IPS DF 6.9 (cell line): Measurements from ENCODE around the gene TMEM151A.

Source experiments
- DNase-seq: peaks from one replicate; pipeline ENCODE4 v3.0.0-alpha.2; 2013; ENCODE audit warnings: low read depth, low spot score
- H3K27ac ChIP-seq: one replicate; pipeline ENCODE4 v1.5.1; 2013; ENCODE audit warnings: low read length, control low read depth
- H3K27me3 ChIP-seq: 2 replicates; pipeline ENCODE4 v1.6.1; 2013; ENCODE audit warnings: mild to moderate bottlenecking, low read length; ENCODE audit not compliant: control insufficient read depth, insufficient read depth
- H3K36me3 ChIP-seq: 2 replicates; pipeline ENCODE4 v1.6.1; 2013; ENCODE audit warnings: low read length; ENCODE audit not compliant: control insufficient read depth, insufficient read depth
- H3K4me1 ChIP-seq: 2 replicates; pipeline ENCODE4 v1.6.1; 2013; ENCODE audit warnings: low read length; ENCODE audit not compliant: control insufficient read depth, insufficient read depth
- H3K4me3 ChIP-seq: 2 replicates; pipeline ENCODE4 v1.5.1; 2013; ENCODE audit warnings: mild to moderate bottlenecking, low read length
- H3K9me3 ChIP-seq: 2 replicates; pipeline ENCODE4 v1.6.1; 2013; ENCODE audit warnings: low read length, inconsistent platforms; ENCODE audit not compliant: control insufficient read depth, insufficient read depth
- WGBS: extraction: QIAGEN DNeasy Blood & Tissue Kit; methylation state at CpG from one replicate; pipeline ENCODE4 v1.1.7; 2013; ENCODE audit warnings: mixed read lengths, missing lambda C conversion rate; ENCODE audit not compliant: insufficient read length, insufficient coverage; 5-methylcytosine and 5-hydroxymethylcytosine counted together

Gene TMEM151A

GRCh38 chr11:66283461-66284105, 8.1 kb upstream of the TMEM151A start:
- Histone ChIP-seq H3K4me1 (0 out of 2 replicates have a peak, but pooled peaks cover 3% of the 10 kb centered on the region), H3K36me3 (0 out of 2 replicates have a peak, but pooled peaks cover 4% of the 10 kb centered on the region)

DNA sequence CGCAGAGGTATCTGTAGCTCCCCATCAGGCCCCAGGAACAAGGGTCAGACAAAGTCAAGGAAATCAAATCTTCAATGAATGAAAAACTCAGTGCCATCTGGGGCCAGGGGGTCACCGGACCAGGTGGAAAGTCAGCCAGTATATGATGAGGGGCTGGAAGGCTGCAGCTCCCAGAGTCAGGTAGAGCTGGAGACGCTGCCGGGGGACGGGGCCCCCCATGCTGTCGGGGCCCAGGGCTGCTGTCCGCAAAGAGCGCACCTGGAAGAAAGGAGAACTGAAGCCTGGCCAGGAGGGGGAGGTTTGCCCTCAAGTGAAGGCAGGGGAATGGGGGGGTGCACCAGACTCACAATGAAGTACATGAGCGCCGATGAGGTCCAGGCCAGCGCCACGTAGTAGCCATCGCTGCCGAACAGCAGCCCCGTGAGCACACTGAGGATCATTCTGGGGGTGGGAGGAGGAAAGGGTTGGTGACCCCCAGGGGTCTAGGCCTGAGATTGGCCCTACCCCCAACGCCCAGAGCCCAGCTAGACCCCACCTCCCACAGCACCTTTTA, 7.1 kb upstream of the TMEM151A start:
- 0 out of 2 replicates have a peak, but pooled peaks cover 4% of the 10 kb centered on the region for H3K36me3 ChIP-seq
- H3K4me3 ChIP-seq, result no peak overlapping the region
- WGBS, result no CpG with 5 or more reads among the region's 16 CpGs
- no peaks in the 10 kb centered on the region for H3K27me3 ChIP-seq
- no peak overlapping the region for H3K27ac ChIP-seq
- DNase-seq, result no peak
- H3K4me1 ChIP-seq, result no peaks in the 10 kb centered on the region
- H3K9me3 ChIP-seq, result no peaks in the 10 kb centered on the region

More at GRCh38 chr11:66283461-66284105, 8.1 kb upstream of the TMEM151A start:
- H3K4me3 ChIP-seq, result no peak overlapping the region
- WGBS, result no CpG with 5 or more reads among the region's 14 CpGs
- H3K27ac ChIP-seq, result no peak overlapping the region
- H3K9me3 ChIP-seq, result no peaks in the 10 kb centered on the region
- no peak for DNase-seq
- H3K27me3 ChIP-seq, result no peaks in the 10 kb centered on the region

DNA sequence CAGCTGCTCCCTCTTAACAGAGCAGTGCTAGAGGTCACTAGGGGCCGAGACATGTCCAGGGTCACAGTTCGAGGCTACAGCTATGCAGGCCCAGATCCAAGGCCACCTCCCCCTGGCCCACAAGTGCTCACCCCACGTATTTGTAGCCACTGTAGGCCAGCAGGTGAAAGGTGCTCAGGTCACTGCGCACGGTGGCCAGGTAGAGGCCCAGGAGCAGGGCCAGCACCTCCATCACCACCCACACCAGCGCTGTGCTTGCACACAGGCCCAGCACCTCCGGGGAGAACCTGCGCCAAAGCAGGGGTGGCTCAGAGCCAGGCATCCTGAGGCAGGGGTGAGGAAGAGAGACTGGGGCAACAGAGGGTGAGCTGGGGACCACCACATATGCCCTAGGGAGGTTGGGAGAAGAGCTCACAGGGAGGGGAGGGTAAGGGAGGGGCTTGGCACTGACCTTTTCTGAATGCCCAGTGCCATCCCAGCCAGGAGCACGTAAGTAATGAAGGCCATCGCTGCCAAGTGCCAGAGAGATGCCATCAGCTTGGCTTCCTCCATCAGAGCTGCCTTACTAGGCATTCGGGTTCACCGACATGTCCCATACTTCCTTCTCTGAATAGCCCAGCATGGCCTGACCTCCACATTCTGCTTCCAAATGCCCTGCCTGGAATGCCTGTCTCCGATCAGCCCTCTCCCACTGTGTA, 6.3 kb upstream of the TMEM151A start:
- 0 out of 2 replicates have a peak, but pooled peaks cover 4% of the 10 kb centered on the region for H3K36me3 ChIP-seq

DNA sequence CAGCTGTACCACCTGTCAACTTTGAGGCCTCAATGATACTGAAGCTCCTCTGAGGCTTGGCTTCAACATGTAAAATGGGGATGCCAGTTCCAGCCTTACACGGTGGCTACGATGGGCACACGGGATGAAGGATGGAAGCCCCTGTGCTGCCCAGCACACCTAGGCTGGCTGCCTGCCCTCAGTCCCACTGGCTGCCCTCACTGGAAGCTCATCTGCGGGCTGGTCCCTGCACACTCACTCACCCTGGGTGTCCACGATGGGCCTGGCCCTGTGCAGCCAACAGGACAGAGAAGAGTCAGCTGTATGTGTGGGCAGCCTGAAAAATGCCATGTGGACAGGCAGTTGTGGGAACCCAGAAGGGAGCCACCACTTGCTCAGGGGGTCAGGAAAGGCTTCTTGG, 5.0 kb upstream of the TMEM151A start:
- Histone ChIP-seq H3K9me3 (no peaks in the 10 kb centered on the region), H3K4me3 (no peak overlapping the region), H3K27me3 (peaks cover 3% of the 10 kb centered on the region; the same call in 1 of the 2 replicates), H3K4me1 (peaks cover 3% of the 10 kb centered on the region; the same call in 1 of the 2 replicates), H3K27ac (no peak overlapping the region), H3K36me3 (0 out of 2 replicates have a peak, but pooled peaks cover 4% of the 10 kb centered on the region)
- no peak for DNase-seq
- no CpG with 5 or more reads among the region's 5 CpGs for WGBS

More for the DNA sequence above, 6.3 kb upstream of the TMEM151A start:
- H3K4me1 ChIP-seq, result peaks cover 3% of the 10 kb centered on the region; the same call in 1 of the 2 replicates
- no peaks in the 10 kb centered on the region for H3K9me3 ChIP-seq
- no peaks in the 10 kb centered on the region for H3K27me3 ChIP-seq
- WGBS, result no CpG with 5 or more reads among the region's 13 CpGs
- H3K27ac ChIP-seq, result no peak overlapping the region
- no peak overlapping the region for H3K4me3 ChIP-seq
- DNase-seq, result no peak

- H3K36me3 ChIP-seq, result 0 out of 2 replicates have a peak, but pooled peaks cover 4% of the 10 kb centered on the region
- no peak for DNase-seq
- peaks cover 3% of the 10 kb centered on the region; the same call in 1 of the 2 replicates for H3K4me1 ChIP-seq
- WGBS, result no CpG with 5 or more reads among the region's 10 CpGs
- H3K9me3 ChIP-seq, result no peaks in the 10 kb centered on the region
- H3K4me3 ChIP-seq, result no peak overlapping the region
- peaks cover 3% of the 10 kb centered on the region; the same call in 1 of the 2 replicates for H3K27me3 ChIP-seq
- no peak overlapping the region for H3K27ac ChIP-seq
These were observed 4.3 kb upstream of the TMEM151A start for GRCh38 chr11:66287211-66287888.

- H3K9me3 ChIP-seq, result no peaks in the 10 kb centered on the region
- no CpG with 5 or more reads among the region's 20 CpGs for WGBS
These were observed 3.6 kb upstream of the TMEM151A start for GRCh38 chr11:66287889-66288670.

DNA sequence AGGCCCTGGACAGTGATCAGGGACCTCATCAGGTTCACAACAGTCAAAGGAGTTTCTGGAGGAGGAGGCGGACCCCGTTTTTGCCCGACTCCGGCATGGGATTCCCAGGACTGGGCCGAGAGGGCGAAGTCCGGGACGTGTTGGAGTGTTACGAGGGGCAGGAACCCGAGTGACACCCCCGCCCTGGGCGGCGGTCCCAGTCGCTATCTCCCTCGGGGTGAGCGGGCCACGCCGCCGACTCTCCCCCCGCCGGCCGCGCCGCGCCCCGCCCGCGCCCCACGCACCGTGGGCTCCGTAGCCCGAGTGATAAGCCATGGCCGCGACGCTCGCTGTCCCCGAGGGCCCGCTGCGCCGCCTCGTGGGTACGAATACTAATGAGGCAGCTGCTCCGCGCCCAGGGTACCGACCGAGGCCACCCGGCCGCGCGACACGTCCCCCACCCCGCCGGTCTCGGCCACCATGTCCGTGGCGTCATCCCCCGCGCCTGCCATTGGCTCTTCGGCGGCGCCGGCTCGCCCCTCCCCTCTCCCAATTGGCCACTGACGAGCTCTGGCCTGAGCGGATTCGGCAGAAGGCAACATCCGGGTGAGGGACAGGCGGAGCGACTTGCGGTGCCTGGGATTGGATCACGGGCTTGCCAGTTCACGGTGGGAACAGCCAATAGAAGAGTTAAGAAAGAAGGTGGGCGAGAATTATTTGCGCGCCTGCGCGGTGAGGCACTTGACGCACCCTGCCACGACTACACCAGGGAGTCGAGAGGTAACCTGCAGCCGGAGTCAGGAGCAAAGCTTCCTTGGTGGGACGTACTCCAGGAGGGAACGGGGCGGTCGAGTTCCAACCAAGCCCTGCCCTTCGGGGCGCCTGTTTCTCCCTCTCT, 2.8 kb upstream of the TMEM151A start, which contains the start of gene YIF1A:
Gene YIF1A, minus strand, starts transcription at position 473 of the 877 bp plus-strand sequence. Its CDS starts 158 bp downstream, at position 315.
- H3K4me3 ChIP-seq, result peak within 1 kb of the TSS; percentile 89
- H3K9me3 ChIP-seq, result no peaks in the 10 kb centered on the region
- 0 out of 2 replicates have a peak, but pooled peaks cover 4% of the 10 kb centered on the region for H3K36me3 ChIP-seq
- H3K27ac ChIP-seq, result no peak within 1 kb of the TSS
- DNase-seq, result peak; percentile 99
- H3K27me3 ChIP-seq, result peaks cover 3% of the 10 kb centered on the region; the same call in 1 of the 2 replicates
- H3K4me1 ChIP-seq, result peaks cover 3% of the 10 kb centered on the region; the same call in 1 of the 2 replicates
- no CpG with 5 or more reads among the region's 87 CpGs for WGBS

More at GRCh38 chr11:66287889-66288670, 3.6 kb upstream of the TMEM151A start:
- Histone ChIP-seq H3K27me3 (peaks cover 3% of the 10 kb centered on the region; the same call in 1 of the 2 replicates), H3K36me3 (0 out of 2 replicates have a peak, but pooled peaks cover 4% of the 10 kb centered on the region), H3K27ac (no peak overlapping the region), H3K4me1 (peaks cover 3% of the 10 kb centered on the region; the same call in 1 of the 2 replicates), H3K4me3 (peak overlapping the region; percentile 89; the same call in 1 of the 2 replicates)
- no peak for DNase-seq

GRCh38 chr11:66289548-66290329, 2.0 kb upstream of the TMEM151A start:
- Histone ChIP-seq H3K27ac (no peak overlapping the region), H3K36me3 (0 out of 2 replicates have a peak, but pooled peaks cover 4% of the 10 kb centered on the region), H3K27me3 (peaks cover 3% of the 10 kb centered on the region; the same call in 1 of the 2 replicates), H3K4me1 (peaks cover 3% of the 10 kb centered on the region; the same call in 1 of the 2 replicates), H3K9me3 (no peaks in the 10 kb centered on the region), H3K4me3 (peak overlapping the region; percentile 51; the same call in 1 of the 2 replicates)
- no peak for DNase-seq
- WGBS, result no CpG with 5 or more reads among the region's 36 CpGs
